Esophagus muscularis mucosa (tissue), 4 donors: ENCODE data around the gene TTC4. TPM values are rescaled to one million over a fixed set of nuclear protein-coding genes. Genes with fewer than 3 reads are reported as not detected.

Source experiments
- DNase-seq: peaks from one replicate; pipeline ENCODE4 v3.0.0-alpha.2; 2017; ENCODE audit errors: extremely low spot score
- H3K27ac ChIP-seq, 4 donors: fragments of 200-600 bp; sonication (generic); replicated peaks in 1 of 4; 1 replicate in 3 of 4; 2 replicates in 1 of 4; pipeline ENCODE4 v1.5.1; 2016 to 2019; ENCODE audit warnings: mild to moderate bottlenecking in 1 of 4
- H3K27me3 ChIP-seq, 4 donors: fragments of 200-600 bp; sonication (generic); one replicate each; pipeline versions ENCODE4 v1.5.1 to v1.6.0; 2016 to 2019
- H3K36me3 ChIP-seq, 4 donors: fragments of 200-600 bp; sonication (generic); one replicate each; pipeline ENCODE4 v1.5.1; 2016 to 2019
- H3K4me1 ChIP-seq, 4 donors: fragments of 200-600 bp; sonication (generic); one replicate each; pipeline ENCODE4 v1.5.1; 2016 to 2019
- H3K4me3 ChIP-seq, 4 donors: fragments of 200-600 bp; sonication (generic); 1 replicate in 2 of 4; 2 replicates in 2 of 4; pipeline ENCODE4 v1.5.1; 2016 to 2019; ENCODE audit warnings: mild to moderate bottlenecking in 4 of 4, moderate library complexity in 1 of 4
- H3K9me3 ChIP-seq, 4 donors: fragments of 200-600 bp; sonication (generic); 1 replicate in 3 of 4; 2 replicates in 1 of 4; pipeline ENCODE4 v1.5.1; 2016 to 2019
- CTCF ChIP-seq, 3 experiments: fragments of 200-600 bp in 2 of 3; fragments of 450-650 bp in 1 of 3; sonication (generic) in 2 of 3; IDR thresholded peaks; one replicate each; pipeline ENCODE4 v1.5.1; 2017 to 2019; ENCODE audit warnings: antibody characterized with exemption in 3 of 3, mild to moderate bottlenecking in 2 of 3, moderate library complexity in 1 of 3
- EP300 ChIP-seq: sonication (generic); formaldehyde crosslinking; IDR thresholded peaks from one replicate; pipeline ENCODE4 v1.6.1; 2017; ENCODE audit warnings: antibody characterized with exemption
- POLR2A ChIP-seq: fragments of 450-650 bp; IDR thresholded peaks from one replicate; pipeline ENCODE4 v1.6.1; 2017; ENCODE audit warnings: antibody characterized with exemption, moderate library complexity, mild to moderate bottlenecking, low read depth
- POLR2AphosphoS5 ChIP-seq, 2 donors: sonication (generic); formaldehyde crosslinking; IDR thresholded peaks; one replicate each; pipeline ENCODE4 v1.6.1; 2017; ENCODE audit warnings: antibody characterized with exemption in 2 of 2
- WGBS: methylation state at CpG from one replicate; pipeline ENCODE4 v1.1.5; 2018; 5-methylcytosine and 5-hydroxymethylcytosine counted together
- intact Hi-C: fragments of 100-400 bp; cut with DNase I; formaldehyde crosslinking; loops from one replicate; pipeline ENCODE4 v1.15.1; 2023
- total RNA-seq, 4 donors: library from RNA; depleted of rRNA; stranded (reverse); fragments of >200 nt; gene quantifications; one replicate each; pipeline versions ENCODE4 v1.1.0 to v1.2.1, GENCODE V29; 2016

Gene TTC4
- total RNA-seq, 4 donors from 2014 or later: 10.8 to 16.4 (median 13.8) TPM

- Histone ChIP-seq H3K36me3 (peaks cover 4 to 73% (median 38%) of the 10 kb centered on the region in 4 donors), H3K27ac (no peak overlapping the region), H3K4me1 (no peaks in the 10 kb centered on the region), H3K9me3 (no peaks in the 10 kb centered on the region), H3K27me3 (no peaks in the 10 kb centered on the region), H3K4me3 (no peak overlapping the region)
- WGBS: no CpG with 5 or more reads among the region's 4 CpGs
- intact Hi-C loops: no loop called here
- TF ChIP-seq POLR2AphosphoS5 (IDR thresholded peaks at IDR 0.05) (no peak), CTCF (IDR thresholded peaks at IDR 0.05) (no peak), POLR2A (no peak), EP300 (no peak)
- DNase-seq: no peak
These were observed 9.2 kb upstream of the TTC4 start for GRCh38 chr1:54706419-54706818.

GRCh38 chr1:54708385-54708784, 7.3 kb upstream of the TTC4 start:
- Histone ChIP-seq H3K4me3 (no peak overlapping the region), H3K36me3 (peaks cover 4 to 54% (median 31%) of the 10 kb centered on the region in 4 donors), H3K27me3 (no peaks in the 10 kb centered on the region), H3K4me1 (no peaks in the 10 kb centered on the region), H3K9me3 (no peaks in the 10 kb centered on the region), H3K27ac (no peak overlapping the region)
- intact Hi-C loops: no loop called here
- DNase-seq: no peak
- no peak for TF ChIP-seq POLR2A
- TF ChIP-seq CTCF (IDR thresholded peaks at IDR 0.05): no peak
- TF ChIP-seq EP300: no peak
- TF ChIP-seq POLR2AphosphoS5 (IDR thresholded peaks at IDR 0.05): no peak

GRCh38 chr1:54709547-54710292, 5.9 kb upstream of the TTC4 start:
- WGBS: 84% methylated on average over 3 of the region's 8 CpGs
- intact Hi-C loops: loop anchor here (10.0 kb wide), 1 partner anchor 215 kb away; no protein-coding TSS in a partner anchor
- peaks cover 0 to 1% (median under 1%) of the 10 kb centered on the region in 4 donors for H3K4me1 ChIP-seq
- H3K36me3 ChIP-seq: peaks cover 0 to 48% (median 27%) of the 10 kb centered on the region in 4 donors
- no peaks in the 10 kb centered on the region for H3K9me3 ChIP-seq
- H3K27ac ChIP-seq: no peak overlapping the region
- no peaks in the 10 kb centered on the region for H3K27me3 ChIP-seq
- TF ChIP-seq POLR2A (no peak), CTCF (IDR thresholded peaks at IDR 0.05) (no peak), POLR2AphosphoS5 (IDR thresholded peaks at IDR 0.05) (no peak), EP300 (no peak)
- DNase-seq: no peak
- no peak overlapping the region for H3K4me3 ChIP-seq

- Histone ChIP-seq H3K9me3 (no peaks in the 10 kb centered on the region), H3K4me1 (peaks cover 4 to 8% (median 8%) of the 10 kb centered on the region in 4 donors), H3K27me3 (no peaks in the 10 kb centered on the region), H3K27ac (no peak overlapping the region), H3K4me3 (no peak overlapping the region), H3K36me3 (peaks cover 0 to 44% (median 24%) of the 10 kb centered on the region in 4 donors)
- TF ChIP-seq POLR2A (no peak), CTCF (IDR thresholded peaks at IDR 0.05) (no peak), EP300 (no peak), POLR2AphosphoS5 (IDR thresholded peaks at IDR 0.05) (no peak)
- intact Hi-C loops: loop anchor here (10.0 kb wide), 1 partner anchor 216 kb away; no protein-coding TSS in a partner anchor
- 72% methylated on average over 3 of the region's 3 CpGs for WGBS
- no peak for DNase-seq
These were observed 5.2 kb upstream of the TTC4 start for GRCh38 chr1:54710434-54710833.
